ENCODE data around the gene P4HB.
A peak's percentile ranks its signal among the peaks of the same experiment; 100 is the strongest.

Gene P4HB

GRCh38 chr17:81898029-81898866 is 37.9 kb upstream of the P4HB start:
- DNase-seq (ENCODE audit: low read depth in 2 of 2), result no peak

GRCh38 chr17:81895400-81895799 is 35.1 kb upstream of the P4HB start:
- DNase-seq (ENCODE audit: low read depth in 2 of 2), result no peak

GRCh38 chr17:81891303-81891552 is 30.9 kb upstream of the P4HB start:
- DNase-seq (ENCODE audit: low read depth in 2 of 2), result no peak

GRCh38 chr17:81890447-81891302 is 30.3 kb upstream of the P4HB start:
- DNase-seq (ENCODE audit: low read depth in 2 of 2), result no peak

GRCh38 chr17:81889602-81890001 is 29.3 kb upstream of the P4HB start:
- no peak for DNase-seq (ENCODE audit: low read depth in 2 of 2)

GRCh38 chr17:81888988-81889595 is 28.8 kb upstream of the P4HB start:
- no peak for DNase-seq (ENCODE audit: low read depth in 2 of 2)

GRCh38 chr17:81888105-81888987 is 28.0 kb upstream of the P4HB start:
- no peak for DNase-seq (ENCODE audit: low read depth in 2 of 2)

- no peak for DNase-seq (ENCODE audit: low read depth in 2 of 2)
Measured at GRCh38 chr17:81885869-81886548, 25.7 kb upstream of the P4HB start.

GRCh38 chr17:81885454-81885853 is 25.1 kb upstream of the P4HB start:
- no peak for DNase-seq (ENCODE audit: low read depth in 2 of 2)

GRCh38 chr17:81884968-81885367 is 24.6 kb upstream of the P4HB start:
- DNase-seq (ENCODE audit: low read depth in 2 of 2), result no peak

- DNase-seq (ENCODE audit: low read depth in 2 of 2), result no peak
Measured at GRCh38 chr17:81884520-81884919, 24.2 kb upstream of the P4HB start.

GRCh38 chr17:81879121-81879520 is 18.8 kb upstream of the P4HB start:
- DNase-seq (ENCODE audit: low read depth in 2 of 2), result no peak

- no peak for DNase-seq (ENCODE audit: low read depth in 2 of 2)
Measured at GRCh38 chr17:81878294-81878693, 18.0 kb upstream of the P4HB start.

GRCh38 chr17:81877569-81877968 is 17.2 kb upstream of the P4HB start:
- no peak for DNase-seq (ENCODE audit: low read depth in 2 of 2)

- peak; percentile 93 for DNase-seq (ENCODE audit: low read depth in 2 of 2)
Measured at GRCh38 chr17:81871387-81872230, 11.3 kb upstream of the P4HB start.

GRCh38 chr17:81870981-81871386 is 10.6 kb upstream of the P4HB start, which contains the start of gene ARHGDIA:
Gene ARHGDIA (minus strand): TSS chr17:81871337. CDS start chr17:81869930, 1,407 bp downstream.
- no peak for DNase-seq (ENCODE audit: low read depth in 2 of 2)

- peak in 1 of 2 donors; percentile 34 for DNase-seq (ENCODE audit: low read depth in 2 of 2)
Measured at GRCh38 chr17:81870131-81870980, 10.0 kb upstream of the P4HB start.

GRCh38 chr17:81869221-81870130 is 9.1 kb upstream of the P4HB start:
- DNase-seq (ENCODE audit: low read depth in 2 of 2), result peak in 1 of 2 donors; percentile 39

All from activated CD4-positive, alpha-beta T cell treated with anti-CD3 and anti-CD28 coated beads for 24 hours (primary cell).